Stimulated activated CD8-positive, alpha-beta memory T cell treated with anti-CD3 and anti-CD28 coated beads, Interleukin-2, amount 100 ng/mL, for 1 hour (primary cell): ENCODE results near the gene CHCHD3.

ENCODE experiments used
- DNase-seq, 2 donors: peaks; one replicate each; pipeline ENCODE4 v3.0.0-alpha.2; 2020; ENCODE audit warnings: low read depth in 2 of 2

The CHCHD3 gene

GRCh38 chr7:132817949-132818348 is 263.9 kb downstream of the CHCHD3 start:
- no peak for DNase-seq

- no peak for DNase-seq
These were observed 266.1 kb downstream of the CHCHD3 start for GRCh38 chr7:132815696-132816311.

DNA sequence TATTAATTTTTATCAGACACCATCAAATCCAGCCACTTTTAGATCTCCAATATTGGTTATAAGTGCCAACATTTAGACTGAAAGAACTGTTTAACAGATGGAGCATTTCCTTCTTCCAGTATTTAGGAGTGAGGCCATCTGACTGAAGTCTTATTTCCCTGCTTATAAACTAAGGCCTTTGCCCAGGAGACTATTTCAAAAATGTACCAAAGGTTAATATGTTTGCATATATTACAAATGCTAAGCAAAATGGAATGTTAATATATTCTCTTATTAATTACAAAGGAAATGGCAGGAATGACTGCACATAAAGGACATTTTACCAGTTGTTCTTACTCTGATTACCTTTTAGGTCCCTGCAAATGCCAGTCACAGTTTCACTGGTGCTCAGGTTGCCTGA is 266.8 kb downstream of the CHCHD3 start:
- no peak for DNase-seq

DNA sequence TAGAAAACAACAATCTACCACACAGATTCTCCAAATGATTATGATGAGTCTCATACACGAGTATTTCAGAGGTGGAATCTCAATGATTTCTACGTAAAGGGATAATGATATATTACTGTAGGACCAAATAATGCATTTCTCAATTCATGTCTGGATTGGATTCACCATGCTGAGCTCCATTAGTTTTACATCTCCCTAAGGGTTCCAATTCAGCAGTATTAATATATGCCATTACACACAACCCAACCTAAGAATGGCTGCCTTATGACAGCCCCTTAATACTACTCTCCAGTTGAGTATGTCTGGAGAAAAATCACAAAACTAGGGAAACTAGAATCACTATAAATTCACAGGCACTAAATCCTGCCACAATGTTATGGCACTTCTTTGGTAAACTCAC is 271.3 kb downstream of the CHCHD3 start:
- DNase-seq: no peak

GRCh38 chr7:132806834-132807233 is 275.1 kb downstream of the CHCHD3 start:
- DNase-seq: no peak

GRCh38 chr7:132805766-132806165 is 276.1 kb downstream of the CHCHD3 start:
- no peak for DNase-seq

DNA sequence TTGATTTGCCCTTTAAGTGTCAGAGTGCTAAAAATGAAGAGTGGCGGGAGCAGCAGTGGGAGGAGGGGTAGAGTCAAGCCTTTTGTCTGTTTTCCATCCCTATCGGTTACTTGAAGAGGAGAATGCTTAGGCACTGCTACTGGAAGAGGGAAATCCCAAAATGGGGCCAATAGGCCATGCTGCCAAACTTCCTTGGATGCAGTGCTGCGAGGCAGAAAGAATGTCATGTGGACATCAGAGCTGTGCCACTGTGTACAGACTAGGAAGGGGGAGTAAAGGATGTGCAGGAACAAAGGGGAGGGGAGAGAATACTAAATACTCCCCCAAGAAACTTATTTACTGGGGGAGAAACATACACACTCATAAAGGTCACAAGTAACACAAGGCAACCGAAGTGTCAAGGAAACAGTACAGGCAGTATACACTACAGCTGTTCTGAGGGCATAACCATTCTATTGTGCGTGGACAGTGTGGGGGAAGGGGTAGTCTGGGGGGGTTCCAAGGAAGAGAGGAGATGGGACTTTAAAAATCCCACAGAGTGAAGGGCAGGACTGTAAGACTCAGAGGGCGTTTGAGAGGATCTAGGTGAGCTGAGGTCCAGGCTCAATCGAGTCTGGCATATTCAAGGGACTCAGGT is 276.9 kb downstream of the CHCHD3 start:
- no peak for DNase-seq

DNA sequence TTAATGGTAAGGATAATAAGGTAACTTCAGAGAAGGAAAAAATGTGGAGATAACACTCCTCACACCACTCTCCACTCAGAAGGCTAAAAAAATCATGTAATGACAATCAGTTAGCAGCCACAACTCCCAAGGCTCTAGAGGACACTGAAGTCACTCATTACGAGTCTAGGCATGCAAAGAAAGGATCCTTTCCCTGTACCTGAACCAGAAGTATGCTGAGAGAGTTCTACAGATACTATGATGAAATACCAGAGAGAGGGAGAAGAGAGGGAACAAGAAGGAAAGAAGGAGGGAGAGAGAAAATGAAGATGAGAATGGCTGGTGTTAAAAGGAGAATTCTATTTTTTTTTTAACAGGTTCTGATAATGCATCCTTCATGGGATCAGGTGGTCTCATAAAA is 281.4 kb downstream of the CHCHD3 start:
- DNase-seq: no peak

GRCh38 chr7:132799081-132799413 is 282.8 kb downstream of the CHCHD3 start:
- DNase-seq: no peak

DNA sequence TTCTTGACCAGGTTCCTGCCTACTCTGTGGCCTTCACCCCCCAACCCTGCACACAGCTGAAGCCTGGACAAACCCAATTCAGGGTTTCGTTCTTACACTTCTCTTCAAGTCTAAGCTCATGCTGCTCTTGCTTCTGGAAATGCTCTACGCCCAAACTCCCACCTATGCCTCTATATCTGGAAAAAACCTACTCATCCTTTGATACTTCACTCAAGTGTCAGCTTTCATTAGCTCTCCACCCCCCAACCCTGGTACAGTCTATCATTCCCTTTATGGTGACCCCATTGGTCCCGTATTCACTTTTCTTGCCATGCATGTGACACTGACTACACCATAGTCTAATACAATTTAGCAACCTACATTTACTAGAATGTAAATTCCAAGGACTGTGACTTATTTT is 284.7 kb downstream of the CHCHD3 start:
- DNase-seq: no peak

GRCh38 chr7:132793474-132793873 is 288.4 kb downstream of the CHCHD3 start:
- no peak for DNase-seq

DNA sequence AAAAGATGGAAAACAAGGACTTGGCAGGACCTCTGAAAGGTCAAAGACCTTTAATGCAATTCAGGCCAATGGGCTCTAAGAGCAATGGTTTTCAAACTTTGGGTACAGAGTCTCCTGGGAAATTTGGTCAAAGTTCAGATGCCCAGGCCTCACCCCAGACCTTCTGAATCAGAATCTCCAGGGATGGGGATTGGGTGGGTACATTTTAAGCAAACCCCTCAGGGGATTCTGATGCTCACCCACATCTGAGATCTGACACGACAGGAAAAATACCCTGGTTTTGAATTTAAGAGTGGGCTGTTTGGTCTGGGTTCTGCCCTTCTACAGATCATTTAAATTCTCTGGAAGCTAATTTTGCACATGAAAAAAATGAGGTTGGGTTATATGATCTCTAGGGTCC is 290.9 kb downstream of the CHCHD3 start:
- DNase-seq: no peak

DNA sequence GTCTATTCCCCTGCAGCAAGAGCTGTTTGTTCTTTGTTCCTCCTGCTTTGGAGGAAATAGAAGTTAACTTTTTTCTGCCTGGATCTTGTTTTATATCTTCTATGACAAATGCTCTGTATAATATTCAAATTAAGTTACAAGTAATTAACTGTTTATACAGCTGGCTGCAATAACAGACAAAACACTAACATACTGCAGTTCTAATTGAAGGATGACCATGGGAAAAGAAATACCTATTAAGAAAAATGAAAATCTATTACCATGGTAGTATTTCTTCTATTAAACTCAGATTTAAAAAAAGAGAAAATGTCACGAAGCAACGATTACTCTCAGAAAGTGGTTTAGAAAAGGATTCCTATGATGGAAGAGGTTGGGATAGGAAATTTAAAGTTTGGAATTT is 291.8 kb downstream of the CHCHD3 start:
- no peak for DNase-seq

DNA sequence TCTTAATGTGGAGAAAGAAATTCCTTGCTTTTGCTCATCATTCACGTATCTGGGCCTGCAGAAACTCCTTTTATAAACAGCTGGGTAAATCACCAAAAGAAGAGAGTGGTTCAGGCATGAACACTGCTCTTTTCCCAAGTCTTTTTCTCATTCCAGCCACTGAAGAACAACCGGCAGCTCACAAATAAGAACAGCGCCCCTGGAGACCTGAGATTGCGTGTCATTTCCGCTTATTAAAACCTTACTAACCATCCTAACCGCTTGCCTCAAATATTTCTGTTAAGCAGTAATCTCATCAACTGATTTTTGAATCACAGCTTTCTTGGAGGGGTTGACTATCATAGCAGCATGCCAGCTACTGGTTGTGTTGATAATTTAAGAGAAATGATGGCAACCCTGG is 292.6 kb downstream of the CHCHD3 start:
- DNase-seq: no peak

GRCh38 chr7:132785870-132786269 is 296.0 kb downstream of the CHCHD3 start:
- DNase-seq: no peak

GRCh38 chr7:132784406-132784805 is 297.5 kb downstream of the CHCHD3 start:
- no peak for DNase-seq

DNA sequence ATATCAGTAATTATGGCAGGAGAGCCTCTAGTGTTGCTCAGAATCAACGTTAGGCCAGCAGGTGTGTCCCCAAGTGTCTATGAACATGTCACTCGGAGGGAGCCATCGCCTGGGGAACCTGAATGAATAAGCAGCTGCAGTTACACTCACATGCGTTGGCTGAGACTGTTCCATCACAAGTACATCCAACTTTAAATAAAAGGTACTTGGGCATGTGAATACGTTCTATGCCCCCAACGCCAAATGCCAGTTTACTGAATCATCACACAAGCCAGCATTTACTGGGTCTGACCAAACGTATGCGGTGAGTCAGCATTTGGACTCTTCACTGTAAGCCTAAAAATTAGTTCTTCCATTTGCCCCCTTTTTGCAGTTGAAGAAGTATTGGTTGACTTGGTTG is 298.1 kb downstream of the CHCHD3 start:
- no peak for DNase-seq

- no peak for DNase-seq
These were observed 298.9 kb downstream of the CHCHD3 start for GRCh38 chr7:132782777-132783640.

- no peak for DNase-seq
These were observed 301.1 kb downstream of the CHCHD3 start for GRCh38 chr7:132780822-132781221.

DNA sequence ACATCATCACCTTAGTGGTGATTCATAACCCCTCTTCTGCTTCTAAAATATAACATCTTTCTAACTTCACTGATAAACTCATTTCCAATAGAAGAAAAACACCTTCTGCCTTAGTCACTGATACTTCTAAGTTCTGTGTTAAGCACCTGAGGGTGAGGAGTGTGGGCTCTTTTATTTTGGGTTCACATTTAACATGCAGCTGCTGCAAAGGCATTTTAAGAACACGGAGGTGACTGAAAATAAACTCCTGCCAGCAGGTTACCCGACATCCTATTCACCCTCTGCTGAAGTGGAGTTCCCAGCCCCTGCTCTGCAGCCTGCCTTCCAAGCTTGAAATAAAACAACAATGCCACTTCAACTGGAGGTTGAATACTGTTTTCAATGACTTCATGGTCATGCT is 302.7 kb downstream of the CHCHD3 start:
- DNase-seq: no peak

DNA sequence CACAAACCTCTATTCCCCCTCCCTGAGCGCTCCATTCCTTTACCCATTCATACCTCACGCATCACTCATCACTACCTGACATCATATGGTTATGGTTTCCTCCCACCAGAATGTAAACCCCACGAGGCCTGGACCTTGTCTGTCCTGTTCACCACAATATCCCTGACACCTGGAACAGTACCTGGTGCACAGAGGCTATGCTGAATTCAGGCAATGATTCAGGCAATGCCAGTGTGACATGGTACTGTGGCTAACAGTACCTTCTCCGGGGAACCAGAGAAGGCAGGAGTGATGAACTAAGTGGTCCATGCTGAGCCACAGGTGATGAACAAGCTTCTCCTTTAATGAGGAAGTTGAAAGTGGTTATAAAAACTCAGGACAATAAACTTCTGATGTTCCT is 303.1 kb downstream of the CHCHD3 start:
- no peak for DNase-seq

DNA sequence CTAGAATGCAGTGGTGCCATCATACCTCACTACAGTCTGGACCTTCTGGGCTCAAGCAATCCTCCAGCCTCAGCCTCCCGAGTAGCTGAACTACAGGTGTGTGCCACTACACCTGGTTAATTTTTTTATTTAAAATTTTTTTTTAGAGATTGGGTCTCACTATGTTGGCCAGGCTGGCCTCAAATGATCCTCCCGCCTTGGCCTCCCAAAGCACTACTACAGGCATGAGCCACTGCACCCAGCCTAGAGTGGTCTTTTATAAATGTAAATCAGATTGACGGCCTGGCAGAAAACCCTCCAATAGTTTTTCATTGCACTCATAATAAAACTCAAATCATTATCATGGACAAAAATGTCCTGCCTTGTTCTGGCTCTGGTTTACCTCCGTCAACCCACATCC is 303.9 kb downstream of the CHCHD3 start:
- no peak for DNase-seq

GRCh38 chr7:132777414-132777813 is 304.5 kb downstream of the CHCHD3 start:
- DNase-seq: no peak
